HG02981 (cell line): ENCODE data around the gene USP17L17.
"Not testable (repeated sequence)": the region's sequence is repeated elsewhere in the genome, so short reads cannot be mapped to it uniquely, and the experiment has no call there.

Source experiments
- ATAC-seq: cut with Tn5 transposase; IDR thresholded peaks from one replicate; pipeline ENCODE4 v1.9.1; 2021; ENCODE audit warnings: mild to moderate bottlenecking, moderate library complexity; ENCODE audit not compliant: unreplicated experiment

The USP17L17 gene, protein sequence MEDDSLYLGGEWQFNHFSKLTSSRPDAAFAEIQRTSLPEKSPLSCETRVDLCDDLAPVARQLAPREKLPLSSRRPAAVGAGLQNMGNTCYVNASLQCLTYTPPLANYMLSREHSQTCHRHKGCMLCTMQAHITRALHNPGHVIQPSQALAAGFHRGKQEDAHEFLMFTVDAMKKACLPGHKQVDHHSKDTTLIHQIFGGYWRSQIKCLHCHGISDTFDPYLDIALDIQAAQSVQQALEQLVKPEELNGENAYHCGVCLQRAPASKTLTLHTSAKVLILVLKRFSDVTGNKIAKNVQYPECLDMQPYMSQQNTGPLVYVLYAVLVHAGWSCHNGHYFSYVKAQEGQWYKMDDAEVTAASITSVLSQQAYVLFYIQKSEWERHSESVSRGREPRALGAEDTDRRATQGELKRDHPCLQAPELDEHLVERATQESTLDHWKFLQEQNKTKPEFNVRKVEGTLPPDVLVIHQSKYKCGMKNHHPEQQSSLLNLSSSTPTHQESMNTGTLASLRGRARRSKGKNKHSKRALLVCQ

DNA sequence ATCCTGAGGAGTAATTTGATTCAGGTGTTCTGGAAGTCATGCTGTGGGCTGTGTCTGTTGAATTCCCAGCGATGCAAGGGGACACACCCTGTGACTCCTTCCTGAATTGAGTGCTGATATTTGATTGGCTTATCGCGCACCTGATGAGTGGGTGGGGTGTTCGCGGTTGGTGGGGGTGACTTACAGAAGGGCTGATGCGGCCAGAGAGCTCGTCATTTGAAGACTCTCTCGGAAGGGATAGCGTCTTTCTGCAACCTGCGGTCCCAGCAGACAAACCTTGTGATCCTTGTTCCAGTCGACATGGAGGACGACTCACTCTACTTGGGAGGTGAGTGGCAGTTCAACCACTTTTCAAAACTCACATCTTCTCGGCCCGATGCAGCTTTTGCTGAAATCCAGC, at the start of gene USP17L17:
Gene USP17L17, plus strand, starts transcription at position 301 of the 400 bp plus-strand sequence. Its CDS starts 0 bp downstream, at position 301.
- ATAC-seq: not testable (repeated sequence)

DNA sequence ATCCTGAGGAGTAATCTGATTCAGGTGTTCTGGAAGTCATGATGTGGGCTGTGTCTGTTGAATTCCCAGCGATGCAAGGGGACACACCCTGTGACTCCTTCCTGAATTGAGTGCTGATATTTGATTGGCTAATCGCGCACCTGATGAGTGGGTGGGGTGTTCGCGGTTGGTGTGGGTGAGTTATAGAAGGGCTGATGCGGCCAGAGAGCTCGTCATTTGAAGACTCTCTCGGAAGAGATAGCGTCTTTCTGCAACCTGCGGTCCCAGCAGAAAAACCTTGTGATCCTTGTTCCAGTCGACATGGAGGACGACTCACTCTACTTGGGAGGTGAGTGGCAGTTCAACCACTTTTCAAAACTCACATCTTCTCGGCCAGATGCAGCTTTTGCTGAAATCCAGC, 33.3 kb upstream of the USP17L17 start, which contains the start of gene USP17L10:
Gene USP17L10, plus strand, starts transcription at position 301 of the 400 bp plus-strand sequence. Its CDS starts 0 bp downstream, at position 301.
- not testable (repeated sequence) for ATAC-seq

DNA sequence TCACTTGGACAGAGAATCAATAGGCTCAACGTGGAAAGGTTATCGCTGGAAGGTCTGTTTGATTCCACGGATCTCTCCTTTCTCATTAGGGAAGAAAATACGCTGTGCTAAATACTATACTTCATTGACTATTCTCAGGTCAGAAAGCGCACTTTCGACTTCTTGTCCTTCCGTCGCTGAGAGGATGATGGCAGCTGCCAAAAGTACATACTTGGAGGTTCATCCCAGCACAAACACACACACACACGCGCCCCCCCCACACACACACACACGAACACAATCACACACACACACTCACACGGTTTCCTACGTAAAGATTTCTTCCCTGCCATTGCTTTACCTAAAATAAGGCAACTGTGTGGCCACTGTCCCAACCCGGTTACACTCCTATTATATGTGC, 29.0 kb upstream of the USP17L17 start:
- ATAC-seq: not testable (repeated sequence)

DNA sequence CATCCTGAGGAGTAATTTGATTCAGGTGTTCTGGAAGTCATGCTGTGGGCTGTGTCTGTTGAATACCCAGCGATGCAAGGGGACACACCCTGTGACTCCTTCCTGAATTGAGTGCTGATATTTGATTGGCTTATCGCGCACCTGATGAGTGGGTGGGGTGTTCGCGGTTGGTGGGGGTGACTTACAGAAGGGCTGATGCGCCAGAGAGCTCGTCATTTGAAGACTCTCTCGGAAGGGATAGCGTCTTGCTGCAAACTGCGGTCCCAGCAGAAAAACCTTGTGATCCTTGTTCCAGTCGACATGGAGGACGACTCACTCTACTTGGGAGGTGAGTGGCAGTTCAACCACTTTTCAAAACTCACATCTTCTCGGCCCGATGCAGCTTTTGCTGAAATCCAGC, 28.6 kb upstream of the USP17L17 start, which contains the start of gene USP17L11:
Gene USP17L11, plus strand, starts transcription at position 301 of the 400 bp plus-strand sequence. Its CDS starts 0 bp downstream, at position 301.
- not testable (repeated sequence) for ATAC-seq

DNA sequence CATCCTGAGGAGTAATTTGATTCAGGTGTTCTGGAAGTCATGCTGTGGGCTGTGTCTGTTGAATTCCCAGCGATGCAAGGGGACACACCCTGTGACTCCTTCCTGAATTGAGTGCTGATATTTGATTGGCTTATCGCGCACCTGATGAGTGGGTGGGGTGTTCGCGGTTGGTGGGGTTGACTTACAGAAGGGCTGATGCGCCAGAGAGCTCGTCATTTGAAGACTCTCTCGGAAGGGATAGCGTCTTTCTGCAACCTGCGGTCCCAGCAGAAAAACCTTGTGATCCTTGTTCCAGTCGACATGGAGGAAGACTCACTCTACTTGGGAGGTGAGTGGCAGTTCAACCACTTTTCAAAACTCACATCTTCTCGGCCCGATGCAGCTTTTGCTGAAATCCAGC, 23.8 kb upstream of the USP17L17 start, which contains the start of gene USP17L12:
Gene USP17L12, plus strand, starts transcription at position 301 of the 400 bp plus-strand sequence. Its CDS starts 0 bp downstream, at position 301.
- not testable (repeated sequence) for ATAC-seq

DNA sequence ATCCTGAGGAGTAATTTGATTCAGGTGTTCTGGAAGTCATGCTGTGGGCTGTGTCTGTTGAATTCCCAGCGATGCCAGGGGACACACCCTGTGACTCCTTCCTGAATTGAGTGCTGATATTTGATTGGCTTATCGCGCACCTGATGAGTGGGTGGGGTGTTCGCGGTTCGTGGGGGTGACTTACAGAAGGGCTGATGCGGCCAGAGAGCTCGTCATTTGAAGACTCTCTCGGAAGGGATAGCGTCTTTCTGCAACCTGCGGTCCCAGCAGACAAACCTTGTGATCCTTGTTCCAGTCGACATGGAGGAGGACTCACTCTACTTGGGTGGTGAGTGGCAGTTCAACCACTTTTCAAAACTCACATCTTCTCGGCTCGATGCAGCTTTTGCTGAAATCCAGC, 19.1 kb upstream of the USP17L17 start, which contains the start of gene USP17L13:
Gene USP17L13, plus strand, starts transcription at position 301 of the 400 bp plus-strand sequence. Its CDS starts 0 bp downstream, at position 301.
- ATAC-seq: not testable (repeated sequence)

DNA sequence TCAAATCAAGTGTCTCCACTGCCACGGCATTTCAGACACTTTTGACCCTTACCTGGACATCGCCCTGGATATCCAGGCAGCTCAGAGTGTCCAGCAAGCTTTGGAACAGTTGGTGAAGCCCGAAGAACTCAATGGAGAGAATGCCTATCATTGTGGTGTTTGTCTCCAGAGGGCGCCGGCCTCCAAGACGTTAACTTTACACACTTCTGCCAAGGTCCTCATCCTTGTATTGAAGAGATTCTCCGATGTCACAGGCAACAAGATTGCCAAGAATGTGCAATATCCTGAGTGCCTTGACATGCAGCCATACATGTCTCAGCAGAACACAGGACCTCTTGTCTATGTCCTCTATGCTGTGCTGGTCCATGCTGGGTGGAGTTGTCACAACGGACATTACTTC, 13.4 kb upstream of the USP17L17 start:
- ATAC-seq: not testable (repeated sequence)

DNA sequence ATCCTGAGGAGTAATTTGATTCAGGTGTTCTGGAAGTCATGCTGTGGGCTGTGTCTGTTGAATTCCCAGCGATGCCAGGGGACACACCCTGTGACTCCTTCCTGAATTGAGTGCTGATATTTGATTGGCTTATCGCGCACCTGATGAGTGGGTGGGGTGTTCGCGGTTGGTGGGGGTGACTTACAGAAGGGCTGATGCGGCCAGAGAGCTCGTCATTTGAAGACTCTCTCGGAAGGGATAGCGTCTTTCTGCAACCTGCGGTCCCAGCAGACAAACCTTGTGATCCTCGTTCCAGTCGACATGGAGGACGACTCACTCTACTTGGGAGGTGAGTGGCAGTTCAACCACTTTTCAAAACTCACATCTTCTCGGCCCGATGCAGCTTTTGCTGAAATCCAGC, 9.6 kb upstream of the USP17L17 start, which contains the start of gene USP17L15:
Gene USP17L15, plus strand, starts transcription at position 301 of the 400 bp plus-strand sequence. Its CDS starts 0 bp downstream, at position 301.
- not testable (repeated sequence) for ATAC-seq

DNA sequence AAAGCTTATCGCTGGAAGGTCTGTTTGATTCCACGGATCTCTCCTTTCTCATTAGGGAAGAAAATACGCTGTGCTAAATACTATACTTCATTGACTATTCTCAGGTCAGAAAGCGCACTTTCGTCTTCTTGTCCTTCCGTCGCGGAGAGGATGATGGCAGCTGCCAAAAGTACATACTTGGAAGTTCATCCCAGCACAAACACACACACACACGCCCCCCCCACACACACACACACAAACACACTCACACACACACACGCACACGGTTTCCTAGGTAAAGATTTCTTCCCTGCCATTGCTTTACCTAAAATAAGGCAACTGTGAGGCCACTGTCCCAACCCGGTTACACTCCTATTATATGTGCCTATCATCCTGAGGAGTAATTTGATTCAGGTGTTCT, 5.2 kb upstream of the USP17L17 start:
- not testable (repeated sequence) for ATAC-seq

DNA sequence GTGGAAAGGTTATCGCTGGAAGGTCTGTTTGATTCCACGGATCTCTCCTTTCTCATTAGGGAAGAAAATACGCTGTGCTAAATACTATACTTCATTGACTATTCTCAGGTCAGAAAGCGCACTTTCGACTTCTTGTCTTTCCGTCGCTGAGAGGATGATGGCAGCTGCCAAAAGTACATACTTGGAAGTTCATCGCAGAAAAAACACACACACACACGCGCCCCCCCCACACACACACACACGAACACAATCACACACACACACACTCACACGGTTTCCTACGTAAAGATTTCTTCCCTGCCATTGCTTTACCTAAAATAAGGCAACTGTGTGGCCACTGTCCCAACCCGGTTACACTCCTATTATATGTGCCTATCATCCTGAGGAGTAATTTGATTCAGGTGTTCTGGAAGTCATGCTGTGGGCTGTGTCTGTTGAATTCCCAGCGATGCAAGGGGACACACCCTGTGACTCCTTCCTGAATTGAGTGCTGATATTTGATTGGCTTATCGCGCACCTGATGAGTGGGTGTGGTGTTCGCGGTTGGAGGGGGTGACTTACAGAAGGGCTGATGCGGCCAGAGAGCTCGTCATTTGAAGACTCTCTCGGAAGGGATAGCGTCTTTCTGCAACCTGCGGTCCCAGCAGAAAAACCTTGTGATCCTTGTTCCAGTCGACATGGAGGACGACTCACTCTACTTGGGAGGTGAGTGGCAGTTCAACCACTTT, 4.4 kb downstream of the USP17L17 start, which contains the start of gene USP17L18:
Gene USP17L18, plus strand, starts transcription at position 678 of the 728 bp plus-strand sequence. Its CDS starts 0 bp downstream, at position 678.
- ATAC-seq: not testable (repeated sequence)

DNA sequence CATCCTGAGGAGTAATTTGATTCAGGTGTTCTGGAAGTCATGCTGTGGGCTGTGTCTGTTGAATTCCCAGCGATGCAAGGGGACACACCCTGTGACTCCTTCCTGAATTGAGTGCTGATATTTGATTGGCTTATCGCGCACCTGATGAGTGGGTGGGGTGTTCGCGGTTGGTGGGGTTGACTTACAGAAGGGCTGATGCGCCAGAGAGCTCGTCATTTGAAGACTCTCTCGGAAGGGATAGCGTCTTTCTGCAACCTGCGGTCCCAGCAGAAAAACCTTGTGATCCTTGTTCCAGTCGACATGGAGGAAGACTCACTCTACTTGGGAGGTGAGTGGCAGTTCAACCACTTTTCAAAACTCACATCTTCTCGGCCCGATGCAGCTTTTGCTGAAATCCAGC, 9.4 kb downstream of the USP17L17 start, which contains the start of gene USP17L19:
Gene USP17L19, plus strand, starts transcription at position 301 of the 400 bp plus-strand sequence. Its CDS starts 0 bp downstream, at position 301.
- ATAC-seq: not testable (repeated sequence)

DNA sequence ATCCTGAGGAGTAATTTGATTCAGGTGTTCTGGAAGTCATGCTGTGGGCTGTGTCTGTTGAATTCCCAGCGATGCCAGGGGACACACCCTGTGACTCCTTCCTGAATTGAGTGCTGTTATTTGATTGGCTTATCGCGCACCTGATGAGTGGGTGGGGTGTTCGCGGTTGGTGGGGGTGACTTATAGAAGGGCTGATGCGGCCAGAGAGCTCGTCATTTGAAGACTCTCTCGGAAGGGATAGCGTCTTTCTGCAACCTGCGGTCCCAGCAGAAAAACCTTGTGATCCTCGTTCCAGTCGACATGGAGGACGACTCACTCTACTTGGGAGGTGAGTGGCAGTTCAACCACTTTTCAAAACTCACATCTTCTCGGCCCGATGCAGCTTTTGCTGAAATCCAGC, 14.1 kb downstream of the USP17L17 start, which contains the start of gene USP17L20:
Gene USP17L20, plus strand, starts transcription at position 301 of the 400 bp plus-strand sequence. Its CDS starts 0 bp downstream, at position 301.
- not testable (repeated sequence) for ATAC-seq

DNA sequence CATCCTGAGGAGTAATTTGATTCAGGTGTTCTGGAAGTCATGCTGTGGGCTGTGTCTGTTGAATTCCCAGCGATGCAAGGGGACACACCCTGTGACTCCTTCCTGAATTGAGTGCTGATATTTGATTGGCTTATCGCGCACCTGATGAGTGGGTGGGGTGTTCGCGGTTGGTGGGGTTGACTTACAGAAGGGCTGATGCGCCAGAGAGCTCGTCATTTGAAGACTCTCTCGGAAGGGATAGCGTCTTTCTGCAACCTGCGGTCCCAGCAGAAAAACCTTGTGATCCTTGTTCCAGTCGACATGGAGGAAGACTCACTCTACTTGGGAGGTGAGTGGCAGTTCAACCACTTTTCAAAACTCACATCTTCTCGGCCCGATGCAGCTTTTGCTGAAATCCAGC, 18.9 kb downstream of the USP17L17 start, which contains the start of gene USP17L21:
Gene USP17L21, plus strand, starts transcription at position 301 of the 400 bp plus-strand sequence. Its CDS starts 0 bp downstream, at position 301.
- ATAC-seq: not testable (repeated sequence)

DNA sequence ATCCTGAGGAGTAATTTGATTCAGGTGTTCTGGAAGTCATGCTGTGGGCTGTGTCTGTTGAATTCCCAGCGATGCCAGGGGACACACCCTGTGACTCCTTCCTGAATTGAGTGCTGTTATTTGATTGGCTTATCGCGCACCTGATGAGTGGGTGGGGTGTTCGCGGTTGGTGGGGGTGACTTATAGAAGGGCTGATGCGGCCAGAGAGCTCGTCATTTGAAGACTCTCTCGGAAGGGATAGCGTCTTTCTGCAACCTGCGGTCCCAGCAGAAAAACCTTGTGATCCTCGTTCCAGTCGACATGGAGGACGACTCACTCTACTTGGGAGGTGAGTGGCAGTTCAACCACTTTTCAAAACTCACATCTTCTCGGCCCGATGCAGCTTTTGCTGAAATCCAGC, 23.6 kb downstream of the USP17L17 start, which contains the start of gene USP17L22:
Gene USP17L22, plus strand, starts transcription at position 301 of the 400 bp plus-strand sequence. Its CDS starts 0 bp downstream, at position 301.
- not testable (repeated sequence) for ATAC-seq

DNA sequence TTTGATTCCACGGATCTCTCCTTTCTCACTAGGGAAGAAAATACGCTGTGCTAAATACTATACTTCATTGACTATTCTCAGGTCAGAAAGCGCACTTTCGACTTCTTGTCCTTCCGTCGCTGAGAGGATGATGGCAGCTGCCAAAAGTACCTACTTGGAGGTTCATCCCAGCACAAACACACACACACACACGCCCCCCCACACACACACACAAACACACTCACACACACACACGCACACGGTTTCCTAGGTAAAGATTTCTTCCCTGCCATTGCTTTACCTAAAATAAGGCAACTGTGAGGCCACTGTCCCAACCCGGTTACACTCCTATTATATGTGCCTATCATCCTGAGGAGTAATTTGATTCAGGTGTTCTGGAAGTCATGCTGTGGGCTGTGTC, 28.0 kb downstream of the USP17L17 start:
- not testable (repeated sequence) for ATAC-seq
